Mucosa of gallbladder (tissue), 1 donor: ENCODE results near the gene PPEF2. TPM values are rescaled to one million over a fixed set of nuclear protein-coding genes. Genes with fewer than 3 reads are reported as not detected.

Source experiments
- DNase-seq: peaks from one replicate; pipeline ENCODE4 v3.0.0-alpha.2; 2020; ENCODE audit warnings: low spot score
- total RNA-seq: library from RNA; stranded (reverse); gene quantifications from one replicate; pipeline ENCODE4 v1.2.1, GENCODE V29; 2021
- donor health status: DM: no; HTN: no; CAD: no.

PPEF2 gene
- total RNA-seq, 1 donor from 2014 or later, result not detected

DNA sequence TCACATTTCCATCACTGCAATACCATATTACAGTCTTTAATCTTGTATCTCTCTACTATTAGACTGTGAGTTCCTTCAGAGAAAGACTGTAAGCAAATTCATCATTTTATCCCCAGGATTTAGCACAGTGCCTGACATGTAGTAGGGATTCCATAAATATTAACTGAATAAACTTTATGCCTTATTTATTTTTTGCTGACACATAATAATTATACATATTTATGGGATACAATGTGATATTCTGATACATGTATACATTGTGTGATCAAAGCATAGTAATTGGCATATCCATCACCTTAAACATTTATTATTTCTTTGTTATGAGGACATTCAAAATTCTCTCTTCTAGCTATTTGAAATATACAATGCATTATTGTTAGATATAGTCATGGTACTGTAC is 3.7 kb downstream of the PPEF2 start:
- no peak for DNase-seq

DNA sequence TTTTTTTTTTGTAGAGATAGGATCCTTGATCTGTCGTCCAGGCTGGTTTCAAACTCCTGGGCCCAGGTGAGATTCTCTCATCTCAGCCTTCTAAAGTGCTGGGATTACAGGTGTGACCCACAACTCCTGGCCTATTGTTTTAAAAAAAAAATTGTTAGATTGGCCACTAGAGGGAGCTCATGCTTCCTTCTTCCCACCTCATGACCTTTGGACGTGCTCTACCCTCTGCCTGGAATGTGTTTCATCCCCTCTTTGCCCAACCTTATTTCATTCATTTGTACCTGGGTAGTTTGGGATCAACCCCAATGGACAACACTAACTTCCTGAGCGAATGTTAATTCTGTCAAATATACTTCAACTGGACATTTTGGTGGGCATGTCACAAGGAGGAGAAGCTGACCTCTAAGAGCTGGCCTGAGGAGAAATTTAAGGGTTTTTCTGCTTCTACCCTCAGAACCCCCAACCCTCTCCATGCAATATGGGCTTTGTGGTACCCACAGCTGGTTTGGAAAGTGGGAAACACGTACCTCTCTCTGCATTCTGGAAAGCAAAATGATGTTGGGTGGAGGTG is 6.4 kb downstream of the PPEF2 start:
- DNase-seq, result no peak

DNA sequence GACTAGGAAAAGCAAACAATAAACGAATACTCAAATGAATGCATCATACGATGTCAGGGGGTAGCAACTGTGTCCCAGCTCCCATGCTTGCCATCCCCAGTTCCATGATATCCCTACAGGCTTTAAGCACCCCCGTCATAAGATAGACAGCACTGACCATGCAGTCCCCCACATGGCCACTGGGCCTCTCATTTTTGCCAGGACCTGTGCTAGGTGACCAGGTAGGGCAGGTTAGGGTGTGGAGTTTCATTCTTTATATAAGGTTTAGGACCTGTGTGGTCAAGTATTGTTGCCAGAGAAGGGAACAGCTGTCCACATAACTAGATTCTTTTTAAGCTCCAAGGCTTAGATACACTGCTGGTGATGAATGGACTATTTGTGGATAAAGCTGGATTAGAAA is 9.7 kb downstream of the PPEF2 start:
- DNase-seq, result no peak

DNA sequence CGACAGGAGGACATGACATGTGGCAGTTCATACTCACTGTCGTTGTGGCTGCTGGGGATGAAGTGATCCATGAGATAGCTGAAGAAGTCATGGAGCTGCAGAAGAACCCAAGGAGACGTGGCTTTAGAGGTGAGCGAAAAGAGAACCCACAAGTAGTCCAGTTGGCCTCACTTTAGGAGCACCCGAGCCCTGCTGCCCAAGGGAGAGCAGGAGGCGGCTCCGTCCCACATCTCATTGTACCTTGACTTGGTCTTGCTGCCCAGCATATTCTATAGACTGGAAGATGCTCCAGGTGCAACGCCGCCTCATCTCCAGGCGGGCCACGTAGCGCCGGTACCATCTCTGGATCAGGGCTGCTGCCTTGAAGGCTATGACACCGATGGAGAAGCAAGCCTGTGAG is 10.6 kb downstream of the PPEF2 start:
- DNase-seq, result no peak

DNA sequence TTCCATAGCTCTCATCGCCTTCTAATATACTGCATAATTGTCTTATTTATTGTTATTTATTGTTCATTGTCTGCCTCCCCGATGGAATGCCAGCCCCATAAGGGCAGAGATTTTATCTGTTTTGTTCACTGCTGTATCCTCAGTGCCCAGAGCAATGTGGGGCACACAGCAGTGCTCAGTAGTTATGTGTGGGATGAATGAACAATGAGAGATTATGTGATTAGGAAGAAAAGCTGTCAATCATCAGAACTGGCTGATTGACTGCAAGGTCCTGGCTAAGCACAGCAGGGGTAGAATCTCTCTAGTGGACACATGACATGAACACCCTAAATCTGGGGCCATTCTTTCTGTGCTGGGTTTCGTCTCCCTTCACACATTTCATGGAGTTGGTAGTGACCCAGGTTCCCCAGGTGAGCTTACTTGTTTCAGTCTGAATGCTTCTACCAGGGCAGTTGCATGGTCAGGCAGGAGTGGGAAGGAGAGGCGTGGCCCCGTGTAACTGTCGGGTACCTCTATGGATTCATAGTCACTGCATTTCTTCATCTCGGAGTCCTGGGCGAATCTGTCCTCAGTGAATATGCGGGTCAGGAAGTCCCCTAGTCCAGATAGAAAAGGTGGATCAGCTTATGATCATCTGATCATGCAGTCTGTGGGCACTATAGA is 12.6 kb downstream of the PPEF2 start:
- DNase-seq, result no peak

DNA sequence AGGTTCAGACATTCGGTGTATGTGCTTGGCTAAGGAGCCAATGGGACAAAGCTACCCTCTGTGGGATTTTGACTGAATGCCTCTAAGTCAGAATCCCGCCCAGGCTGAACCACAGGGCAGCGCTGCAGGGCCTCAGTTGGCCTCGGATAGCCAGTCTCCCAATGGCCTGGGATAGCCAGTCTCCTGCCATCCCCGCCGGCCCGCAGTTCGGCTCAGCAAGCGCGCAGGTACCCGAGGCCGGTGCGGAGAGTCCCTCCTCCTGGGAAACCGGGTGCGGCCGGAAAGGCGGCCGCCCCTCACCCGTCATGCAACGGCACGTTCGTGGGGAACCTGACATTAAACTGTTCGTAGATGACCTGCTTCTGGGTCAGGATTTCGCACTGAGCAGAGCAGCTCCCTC is 16.1 kb downstream of the PPEF2 start:
- no peak for DNase-seq

DNA sequence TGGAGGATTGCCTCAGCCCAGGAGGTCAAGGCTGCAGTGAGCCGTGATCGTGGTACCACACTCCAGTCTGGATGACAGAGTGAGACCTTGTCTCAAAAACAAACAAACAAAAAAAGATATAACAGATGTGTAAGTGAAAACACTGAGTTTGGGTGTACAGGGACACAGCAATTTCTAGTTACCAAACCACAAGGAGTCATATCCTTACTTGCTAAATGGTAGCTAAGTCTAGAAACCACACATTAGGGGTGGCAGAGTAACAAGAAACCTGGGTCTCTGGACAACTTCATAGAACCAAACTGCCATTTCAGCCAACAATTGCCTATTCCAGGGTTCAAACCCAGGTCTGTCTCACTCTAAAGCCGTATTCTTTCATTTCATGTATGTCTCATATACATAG is 20.8 kb downstream of the PPEF2 start:
- DNase-seq, result no peak

DNA sequence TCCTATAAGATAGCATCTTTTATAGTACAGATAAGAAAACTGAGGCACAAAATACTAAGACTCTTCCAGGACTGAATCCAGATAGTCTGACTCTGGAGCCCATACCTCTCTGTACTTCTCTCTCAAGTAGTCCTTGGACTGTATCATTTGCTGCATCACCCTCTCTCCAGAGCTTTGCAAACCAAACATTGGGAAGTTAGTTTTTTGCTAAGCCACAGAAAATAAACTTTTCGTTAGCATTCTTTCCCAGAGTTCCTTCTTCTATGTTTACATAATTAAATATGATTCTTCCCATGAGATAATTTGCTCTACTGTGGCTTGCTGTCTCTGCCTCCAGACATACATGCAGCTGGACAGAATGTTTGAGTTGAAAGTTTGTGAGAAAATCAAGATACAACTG is 22.0 kb downstream of the PPEF2 start:
- DNase-seq, result no peak

DNA sequence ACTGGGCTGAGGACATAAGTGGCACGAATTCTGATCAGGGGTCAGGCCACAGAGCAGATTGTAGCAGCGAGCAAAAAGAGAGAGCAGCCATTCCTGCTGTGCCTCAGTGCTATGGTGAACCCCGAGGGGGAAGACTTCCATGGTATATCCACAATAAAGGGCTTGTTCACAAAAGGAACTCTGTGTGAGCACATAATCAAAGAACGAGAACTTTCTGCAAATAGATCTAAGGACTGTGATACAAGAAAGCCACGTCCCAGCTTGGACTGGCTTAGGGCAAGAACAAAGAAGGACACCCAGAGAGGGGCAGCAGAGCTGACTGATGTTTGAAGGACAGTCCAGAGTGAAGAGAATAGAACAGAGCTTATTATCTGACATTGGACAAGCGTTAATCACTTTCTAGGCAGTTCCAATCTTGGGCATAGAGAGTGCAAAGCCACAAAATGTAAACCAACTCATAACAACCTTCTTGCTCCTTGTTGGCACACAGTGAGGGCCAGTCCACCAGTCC is 24.0 kb downstream of the PPEF2 start:
- no peak for DNase-seq

DNA sequence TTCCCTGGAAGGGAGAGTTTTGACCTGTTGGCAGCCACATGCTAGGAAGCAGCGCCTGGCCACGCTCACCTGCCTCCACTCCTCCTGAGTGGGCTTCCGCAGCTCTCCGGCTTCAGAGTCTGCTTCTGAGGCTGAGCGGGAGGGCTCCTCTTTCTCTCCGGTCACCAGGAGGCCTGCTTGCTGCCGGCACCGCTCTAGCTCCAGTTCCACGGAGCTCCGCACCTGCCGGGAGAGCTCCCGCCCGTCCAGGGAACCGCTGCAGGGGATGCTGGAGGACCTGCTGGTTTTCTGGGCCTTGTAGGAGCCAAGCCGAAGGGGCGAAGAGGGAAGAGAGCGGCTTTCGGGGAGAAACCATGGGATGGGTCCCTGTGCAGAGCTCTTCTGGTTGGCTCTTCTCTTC is 26.0 kb downstream of the PPEF2 start:
- no peak for DNase-seq

DNA sequence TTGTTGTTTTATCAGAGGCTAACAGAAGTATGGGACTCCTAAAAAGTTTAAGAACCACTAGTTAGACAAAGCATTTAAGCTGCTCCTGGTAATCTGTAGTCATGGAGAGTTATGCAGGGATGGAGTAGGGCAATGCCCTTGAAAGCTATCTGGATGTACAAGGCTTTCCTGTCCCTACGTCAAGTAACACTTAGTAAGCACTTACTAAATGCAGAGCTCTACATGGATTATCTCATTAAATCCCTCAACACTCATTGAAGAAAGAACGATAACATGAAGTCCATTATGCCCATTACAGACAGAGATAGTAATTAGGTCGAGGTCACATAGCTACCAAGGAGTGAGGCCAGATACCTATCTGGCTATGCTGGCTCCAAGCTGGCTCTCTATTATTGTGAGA is 33.2 kb downstream of the PPEF2 start:
- no peak for DNase-seq

DNA sequence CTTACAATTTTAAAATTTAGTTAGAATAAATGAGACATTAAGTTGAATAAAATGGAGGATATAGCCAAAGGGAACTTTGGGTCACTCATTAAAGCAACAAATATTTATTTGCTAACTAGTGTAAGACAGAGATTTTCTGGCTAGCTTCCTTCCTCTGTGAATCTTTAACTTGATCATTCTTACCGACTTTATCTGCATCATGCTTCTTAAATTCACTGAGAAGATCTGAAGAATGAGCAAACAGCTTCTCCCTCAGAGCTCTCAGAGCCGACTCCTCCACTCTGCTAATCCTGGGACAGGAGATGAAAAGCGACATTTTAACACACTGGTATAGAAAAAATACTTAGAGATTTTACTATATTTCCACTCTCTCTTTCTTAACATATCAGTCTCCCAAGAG is 35.1 kb downstream of the PPEF2 start:
- no peak for DNase-seq

DNA sequence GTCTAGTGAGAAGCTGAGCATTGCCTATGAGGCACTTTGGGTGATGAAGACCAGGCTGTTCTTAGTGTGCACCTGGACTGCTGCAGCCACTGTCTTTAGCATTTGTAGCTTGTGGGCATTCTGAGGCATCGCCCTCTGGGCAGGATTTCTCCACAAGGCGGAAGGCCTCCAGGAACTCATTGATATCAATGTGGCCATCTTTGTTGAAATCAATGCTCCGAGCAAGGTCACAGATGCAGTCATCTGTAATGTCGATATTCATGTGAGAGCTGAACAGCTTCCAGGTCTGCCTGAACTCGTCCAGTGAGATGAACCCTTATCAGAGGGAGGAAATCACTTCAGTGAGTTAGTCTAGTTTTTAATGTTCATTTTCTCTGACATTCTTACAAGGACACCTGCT is 41.6 kb downstream of the PPEF2 start:
- DNase-seq, result peak; percentile 64

DNA sequence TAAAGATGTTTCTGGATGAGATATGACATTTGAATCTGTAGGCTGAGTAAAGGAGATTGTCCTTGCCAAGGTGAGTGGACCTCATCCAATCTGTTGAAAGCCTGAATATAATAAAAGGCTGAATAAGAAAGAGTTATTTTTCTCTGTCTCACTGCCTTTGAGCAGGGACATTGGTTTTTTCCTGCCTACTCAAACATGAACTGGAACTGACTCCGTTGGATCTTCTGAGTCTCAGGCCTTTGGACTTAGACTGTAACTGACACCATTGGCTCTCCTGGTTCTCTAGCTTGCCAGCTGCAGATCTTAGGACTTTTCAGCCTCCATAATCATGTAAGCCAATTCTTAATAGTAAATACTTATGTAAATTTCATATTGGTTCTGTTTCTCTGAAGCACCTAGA is 43.5 kb downstream of the PPEF2 start:
- no peak for DNase-seq

DNA sequence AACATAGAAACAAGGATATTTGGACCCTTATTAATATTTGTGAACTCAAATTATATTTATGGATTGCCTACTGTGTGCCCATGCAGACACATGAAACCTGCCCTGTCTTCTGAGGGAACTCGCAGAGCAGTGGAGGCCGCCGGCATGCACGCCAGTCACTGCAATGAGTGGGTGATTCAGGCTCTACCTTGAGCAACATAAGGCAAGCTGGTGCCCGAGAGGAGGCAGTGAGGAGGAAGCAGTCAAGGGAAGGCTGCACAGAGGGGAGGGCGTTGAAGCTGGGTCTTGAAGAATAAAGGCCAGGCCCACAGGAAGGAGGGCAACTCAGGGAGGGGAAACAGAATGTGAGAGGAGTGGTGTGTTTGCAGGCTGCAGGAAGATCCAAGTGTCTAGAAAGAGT is 52.8 kb downstream of the PPEF2 start:
- no peak for DNase-seq

DNA sequence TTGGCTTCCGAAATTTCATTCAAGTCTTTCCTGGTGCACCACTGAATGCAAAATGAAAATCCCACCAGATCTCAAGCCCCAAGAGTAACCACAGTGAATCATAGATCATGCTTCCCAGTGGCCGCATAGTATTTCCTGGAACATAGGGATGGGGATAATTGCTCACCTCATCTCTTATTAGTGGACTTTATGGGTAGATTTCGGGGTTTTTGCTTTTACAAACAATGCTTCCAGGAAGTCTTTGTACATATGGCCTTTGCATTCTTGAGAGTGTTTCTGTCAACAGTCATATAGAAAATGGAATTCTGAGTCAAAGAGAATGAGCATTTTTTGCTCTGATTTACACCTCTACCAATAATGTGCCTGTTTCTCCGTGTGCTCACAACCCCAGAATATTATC is 53.4 kb downstream of the PPEF2 start:
- no peak for DNase-seq

DNA sequence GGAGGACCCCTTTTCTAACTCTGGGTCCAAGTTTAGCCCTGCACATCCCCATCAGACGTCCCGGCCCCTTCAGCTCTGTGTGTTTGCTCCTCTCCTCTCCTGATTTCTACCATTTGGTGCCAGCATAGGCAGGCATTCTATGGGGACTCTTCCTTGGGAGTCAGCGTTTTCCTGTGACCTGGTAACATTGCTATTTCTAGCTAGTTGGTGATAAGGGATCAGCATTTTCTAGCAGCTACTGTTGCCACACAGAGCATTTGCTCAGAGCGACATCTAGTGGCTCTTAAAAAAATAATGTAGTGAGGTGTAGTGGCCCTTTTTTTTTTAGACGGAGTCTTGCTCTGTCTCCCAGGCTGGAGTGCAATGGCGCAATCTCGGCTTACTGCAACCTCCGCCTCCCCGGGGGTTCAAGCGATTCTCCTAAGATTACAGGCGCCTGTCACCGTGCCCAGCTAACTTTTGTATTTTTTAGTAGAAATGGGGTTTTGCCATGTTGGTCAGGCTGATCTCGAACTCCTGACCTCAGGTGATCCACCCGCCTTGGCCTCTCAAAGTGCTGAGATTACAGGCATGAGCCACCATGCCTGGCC is 54.0 kb downstream of the PPEF2 start:
- peak; percentile 27 for DNase-seq

DNA sequence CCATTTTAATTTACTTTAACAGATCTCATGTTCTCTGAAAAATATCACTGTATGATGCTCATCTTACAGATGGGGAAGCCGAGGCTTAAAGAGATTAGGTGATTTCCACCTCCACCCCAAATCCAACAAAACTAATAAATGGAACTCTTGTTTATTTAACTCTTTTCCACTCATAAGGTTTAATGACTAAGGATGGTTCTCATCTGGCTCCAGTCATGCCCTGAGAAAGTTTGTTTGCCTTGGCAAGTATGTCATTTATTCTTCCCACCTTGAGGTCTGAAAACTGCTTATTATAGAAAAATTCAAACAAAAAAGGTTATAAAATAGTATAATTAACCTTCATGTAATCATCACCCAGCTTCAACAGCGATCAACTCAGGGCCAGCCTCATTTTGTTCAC is 56.3 kb downstream of the PPEF2 start:
- no peak for DNase-seq

DNA sequence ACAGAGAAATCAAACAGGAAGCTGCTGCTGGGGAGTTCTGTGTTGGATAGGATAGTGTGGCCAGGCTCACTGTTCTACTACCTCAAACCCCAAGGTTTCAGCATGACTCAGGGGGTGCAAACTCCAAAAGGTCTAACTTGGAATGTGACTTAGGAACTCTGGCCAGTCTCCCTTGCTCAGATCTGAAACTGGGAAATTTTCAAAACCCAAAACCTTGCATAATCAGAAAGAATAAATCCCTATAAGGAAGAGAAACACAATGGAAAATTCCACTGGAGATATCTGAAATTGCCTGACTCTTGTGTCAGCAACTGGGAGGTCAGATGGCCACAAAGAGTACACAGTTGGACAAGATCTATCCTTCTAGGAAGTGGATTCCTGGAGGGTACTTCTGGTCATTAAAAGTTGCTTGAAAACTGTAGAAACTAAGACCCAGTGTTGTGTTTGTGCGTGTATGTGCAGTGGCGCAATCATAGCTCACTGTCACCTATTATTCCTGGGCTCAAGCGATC is 58.0 kb downstream of the PPEF2 start:
- DNase-seq, result peak; percentile 25

DNA sequence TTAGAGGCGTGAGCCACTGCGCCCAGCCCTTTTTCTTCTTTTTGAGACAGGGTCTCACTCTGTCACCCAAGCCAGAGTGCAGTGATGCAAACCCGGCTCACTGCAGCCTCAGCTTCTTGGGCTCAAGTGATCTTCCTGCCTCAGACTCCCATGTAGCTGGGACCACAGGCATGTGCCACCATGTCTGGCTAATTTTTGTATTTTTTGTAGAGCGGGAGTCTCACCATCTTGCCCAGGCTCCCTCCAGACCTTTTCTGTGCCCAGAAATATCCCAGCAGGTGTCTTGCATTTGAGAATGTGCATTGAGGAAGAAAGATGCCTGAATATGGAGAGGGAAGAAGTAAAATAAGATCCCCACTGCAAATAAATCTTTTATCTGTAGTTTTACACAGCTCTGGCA is 58.7 kb downstream of the PPEF2 start:
- DNase-seq, result no peak

DNA sequence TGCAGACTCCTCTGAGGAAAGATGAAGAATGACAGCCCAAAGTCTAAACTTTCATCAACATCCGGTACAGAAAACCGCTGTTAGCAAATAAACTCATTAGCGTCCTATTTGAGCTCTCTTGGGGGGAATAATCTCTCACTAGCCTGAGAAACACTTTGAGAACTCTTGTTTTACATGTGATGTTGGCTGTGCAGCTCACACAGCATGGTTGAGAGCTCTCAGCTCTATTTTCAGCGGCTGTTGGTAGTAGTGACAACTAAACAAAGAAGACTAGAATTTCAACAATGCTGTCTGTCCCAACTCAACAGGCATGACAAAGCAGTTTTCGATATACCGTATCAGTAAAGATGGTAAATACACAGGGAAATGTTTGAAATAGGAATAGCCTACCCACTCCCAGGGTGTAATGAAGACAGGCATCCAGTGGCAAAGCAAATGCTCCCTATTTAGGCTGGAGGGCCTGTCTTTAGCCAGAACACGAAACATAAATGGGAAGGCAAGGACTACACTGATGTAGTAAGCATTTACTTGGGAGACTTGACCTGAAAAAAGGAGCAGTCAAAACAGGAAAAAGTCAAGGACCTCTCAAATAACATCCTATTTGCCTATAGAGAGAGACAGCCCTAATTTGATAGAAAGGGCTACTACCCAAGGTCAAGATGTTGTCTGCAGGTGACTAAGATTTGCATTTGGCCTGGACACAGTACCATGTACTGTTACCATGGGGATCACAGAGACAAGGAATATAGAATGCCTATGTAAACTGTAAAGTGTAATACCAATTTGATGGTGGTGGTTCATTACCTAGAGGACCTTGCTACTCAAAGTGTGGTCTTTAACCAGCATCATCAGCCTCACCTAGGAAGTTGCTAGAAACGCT is 60.4 kb downstream of the PPEF2 start:
- DNase-seq, result no peak

DNA sequence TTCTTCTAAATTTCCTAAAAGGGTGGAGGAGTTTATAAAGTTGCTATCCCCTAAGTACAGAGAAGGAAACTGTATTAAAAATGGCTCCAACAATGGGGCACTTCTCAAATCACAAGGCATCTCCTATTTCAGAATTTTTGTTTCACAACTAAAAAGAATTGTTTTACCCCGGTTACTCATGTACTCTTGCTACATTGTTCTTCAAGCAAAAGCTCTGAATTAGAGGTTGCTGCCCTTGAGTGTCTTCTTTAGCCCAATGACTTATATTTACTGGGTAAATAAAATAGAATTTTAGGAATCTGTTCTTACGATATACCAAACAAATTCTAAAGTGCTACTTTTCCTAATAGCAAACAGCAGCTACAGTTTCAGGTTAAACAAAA is 67.5 kb downstream of the PPEF2 start:
- DNase-seq, result no peak
